ENCODE data around the gene ONECUT3.
"Not testable (repeated sequence)": the region's sequence is repeated elsewhere in the genome, so short reads cannot be mapped to it uniquely, and the experiment has no call there.

The ONECUT3 gene

DNA sequence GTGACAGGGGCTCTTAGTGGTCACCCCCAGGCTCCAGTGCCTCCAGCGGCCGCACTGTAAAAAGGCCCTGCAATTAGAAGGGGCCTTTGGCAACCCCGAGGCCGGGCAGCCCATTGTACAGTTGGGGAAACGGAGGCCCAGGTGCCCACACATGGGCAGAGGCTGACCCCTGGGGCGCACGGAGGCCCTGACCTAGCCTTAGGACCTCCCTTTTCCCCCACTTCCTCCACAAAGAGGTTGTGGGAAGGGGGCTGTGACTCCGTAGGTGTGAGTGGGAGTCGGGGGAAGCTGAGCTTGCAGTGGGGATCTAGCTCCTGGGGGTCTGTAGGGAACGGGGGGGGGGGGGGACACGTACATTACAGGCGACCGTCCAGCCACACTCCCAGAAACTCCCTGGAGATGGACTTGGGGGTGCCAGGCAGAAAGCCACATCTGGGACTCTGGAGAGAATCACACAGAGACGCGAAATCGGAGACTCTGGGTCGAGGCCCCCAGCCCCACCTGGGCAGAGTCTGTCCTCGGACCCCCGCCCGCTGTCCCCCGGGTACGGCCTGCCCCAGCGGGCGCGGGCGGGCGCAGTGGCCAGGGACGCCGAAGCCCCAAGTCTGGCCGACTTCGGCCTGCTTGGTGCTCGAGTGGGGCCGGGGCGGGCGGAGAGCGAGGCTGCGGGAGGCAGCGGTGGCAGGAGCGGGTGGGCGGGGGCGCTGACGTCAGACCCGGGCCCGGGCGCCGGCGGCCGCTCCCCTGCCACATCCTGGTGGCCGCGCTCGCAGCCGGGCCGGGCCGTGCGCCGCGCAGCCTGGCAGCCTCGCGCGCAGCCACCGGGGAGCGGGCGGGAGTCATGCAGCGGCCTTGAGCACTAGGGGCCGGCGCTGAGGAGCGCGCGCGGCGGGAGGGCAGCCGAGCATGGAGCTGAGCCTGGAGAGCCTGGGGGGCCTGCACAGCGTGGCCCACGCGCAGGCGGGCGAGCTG, at the start of gene ONECUT3:
TSS of gene ONECUT3 (plus strand) at position 750 of the 972 bp plus-strand sequence. CDS start at position 907, 157 bp downstream.
- no peaks in the 10 kb centered on the region for H3K36me3 ChIP-seq (ENCODE audit: insufficient read depth, low read length)
- H3K27me3 ChIP-seq (ENCODE audit: control insufficient read depth in 1 of 2, insufficient read depth in 2 of 2, low read length in 2 of 2): peaks cover 41 to 86% of the 10 kb centered on the region in 2 donors
- no peak within 1 kb of the TSS for H3K9ac ChIP-seq (ENCODE audit: low read length)
- no peak within 1 kb of the TSS for H3K27ac ChIP-seq (ENCODE audit: low read depth, low read length)
- no peaks in the 10 kb centered on the region for H3K9me3 ChIP-seq (ENCODE audit: low read length)
- no peaks in the 10 kb centered on the region for H3K4me1 ChIP-seq (ENCODE audit: insufficient read depth, low read length)
- no peak within 1 kb of the TSS for H3K4me3 ChIP-seq (ENCODE audit: low read depth in 1 of 2, low read length in 2 of 2)

DNA sequence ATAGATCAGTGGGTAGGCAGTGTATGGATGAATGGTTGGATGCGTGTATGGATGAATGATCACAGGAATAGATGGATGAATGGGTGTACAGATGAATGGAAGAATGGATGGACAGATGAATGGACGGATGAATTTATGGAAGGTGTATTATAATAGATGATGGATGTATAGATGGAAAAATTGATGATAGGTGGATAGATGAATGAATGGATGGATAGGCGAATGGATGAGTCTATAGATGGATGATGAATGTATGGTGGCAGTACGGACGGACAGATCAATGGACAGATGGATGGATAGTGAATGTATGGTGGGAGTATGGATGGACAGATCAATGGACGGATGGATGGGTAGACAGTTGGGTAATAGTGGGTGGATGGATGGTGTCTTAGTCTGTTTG, 49.0 kb upstream of the ONECUT3 start:
- Histone ChIP-seq H3K9ac (ENCODE audit: low read length) (no peak overlapping the region), H3K27ac (ENCODE audit: low read depth, low read length) (no peak overlapping the region), H3K9me3 (ENCODE audit: low read length) (no peaks in the 10 kb centered on the region), H3K4me3 (ENCODE audit: low read depth in 1 of 2, low read length in 2 of 2) (no peak overlapping the region), H3K4me1 (ENCODE audit: insufficient read depth, low read length) (no peaks in the 10 kb centered on the region), H3K27me3 (ENCODE audit: control insufficient read depth in 1 of 2, insufficient read depth in 2 of 2, low read length in 2 of 2) (peaks cover 0 to 27% of the 10 kb centered on the region in 2 donors), H3K36me3 (ENCODE audit: insufficient read depth, low read length) (no peaks in the 10 kb centered on the region)

DNA sequence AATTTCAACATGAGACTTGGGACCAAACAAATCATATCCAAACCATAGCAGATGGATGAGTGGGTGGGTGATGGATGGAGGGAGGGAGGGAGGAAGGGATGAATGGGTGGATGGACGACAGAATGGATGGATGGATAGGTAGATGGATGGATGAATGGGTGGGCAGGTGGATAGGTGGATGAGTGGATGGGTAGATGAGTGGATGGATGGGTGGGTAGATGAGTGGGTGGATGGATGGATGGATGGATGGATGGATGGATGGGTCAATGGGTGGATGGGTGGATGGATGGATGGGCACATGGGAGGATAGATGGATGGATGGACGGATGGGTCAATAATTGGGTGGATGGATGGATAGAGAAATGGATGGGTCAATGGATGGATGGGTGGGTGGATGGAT, 47.9 kb upstream of the ONECUT3 start:
- Histone ChIP-seq H3K9me3 (ENCODE audit: low read length) (no peaks in the 10 kb centered on the region), H3K4me1 (ENCODE audit: insufficient read depth, low read length) (no peaks in the 10 kb centered on the region), H3K4me3 (ENCODE audit: low read depth in 1 of 2, low read length in 2 of 2) (no peak overlapping the region), H3K27ac (ENCODE audit: low read depth, low read length) (no peak overlapping the region), H3K27me3 (ENCODE audit: control insufficient read depth in 1 of 2, insufficient read depth in 2 of 2, low read length in 2 of 2) (peaks cover 0 to 16% of the 10 kb centered on the region in 2 donors), H3K9ac (ENCODE audit: low read length) (no peak overlapping the region), H3K36me3 (ENCODE audit: insufficient read depth, low read length) (no peaks in the 10 kb centered on the region)

DNA sequence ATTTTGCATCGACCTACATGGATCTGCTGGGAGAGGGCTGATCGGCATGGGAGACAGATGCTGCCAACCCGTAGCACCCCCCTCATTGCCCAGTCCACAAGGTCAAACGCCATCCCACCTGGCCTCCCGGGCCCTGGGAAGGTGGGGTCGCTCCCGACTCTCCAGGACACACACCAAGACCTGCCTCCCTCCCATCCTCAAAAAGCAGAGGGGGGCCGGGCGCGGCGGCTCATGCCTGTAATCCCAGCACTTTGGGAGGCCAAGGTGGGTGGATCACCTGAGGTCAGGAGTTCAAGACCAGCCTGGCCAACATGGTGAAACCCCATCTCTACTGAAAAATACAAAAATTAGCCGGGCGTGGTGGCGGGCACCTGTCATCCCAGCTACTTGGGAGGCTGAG, 46.7 kb upstream of the ONECUT3 start:
- not testable (repeated sequence) for H3K27ac ChIP-seq (ENCODE audit: low read depth, low read length); H3K27me3 ChIP-seq (ENCODE audit: control insufficient read depth in 1 of 2, insufficient read depth in 2 of 2, low read length in 2 of 2); H3K9me3 ChIP-seq (ENCODE audit: low read length); H3K9ac ChIP-seq (ENCODE audit: low read length); H3K36me3 ChIP-seq (ENCODE audit: insufficient read depth, low read length); H3K4me3 ChIP-seq (ENCODE audit: low read depth in 1 of 2, low read length in 2 of 2); H3K4me1 ChIP-seq (ENCODE audit: insufficient read depth, low read length)

DNA sequence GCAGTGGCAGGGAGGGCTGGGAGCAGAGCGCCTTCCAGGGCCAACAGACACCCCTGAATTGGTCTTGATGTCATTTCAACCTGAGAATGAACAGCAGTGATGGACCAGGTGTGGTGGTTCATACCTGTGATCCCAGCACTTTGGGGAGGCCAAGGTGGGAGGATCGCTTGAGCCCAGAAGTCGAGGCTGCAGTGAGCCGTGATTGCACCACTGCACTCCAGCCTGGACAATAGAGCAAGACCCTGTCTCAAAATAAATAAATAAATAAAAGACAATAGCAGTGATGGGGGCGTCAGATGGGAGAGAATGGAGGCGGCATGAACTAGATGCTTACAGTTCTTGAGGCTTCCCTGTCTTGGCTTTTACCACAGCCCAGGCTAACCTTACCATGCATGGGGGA, 46.1 kb upstream of the ONECUT3 start:
- Histone ChIP-seq H3K4me3 (ENCODE audit: low read depth in 1 of 2, low read length in 2 of 2) (no peak overlapping the region), H3K27ac (ENCODE audit: low read depth, low read length) (no peak overlapping the region), H3K9ac (ENCODE audit: low read length) (no peak overlapping the region), H3K9me3 (ENCODE audit: low read length) (no peaks in the 10 kb centered on the region), H3K27me3 (ENCODE audit: control insufficient read depth in 1 of 2, insufficient read depth in 2 of 2, low read length in 2 of 2) (no peaks in the 10 kb centered on the region), H3K36me3 (ENCODE audit: insufficient read depth, low read length) (no peaks in the 10 kb centered on the region), H3K4me1 (ENCODE audit: insufficient read depth, low read length) (no peaks in the 10 kb centered on the region)

DNA sequence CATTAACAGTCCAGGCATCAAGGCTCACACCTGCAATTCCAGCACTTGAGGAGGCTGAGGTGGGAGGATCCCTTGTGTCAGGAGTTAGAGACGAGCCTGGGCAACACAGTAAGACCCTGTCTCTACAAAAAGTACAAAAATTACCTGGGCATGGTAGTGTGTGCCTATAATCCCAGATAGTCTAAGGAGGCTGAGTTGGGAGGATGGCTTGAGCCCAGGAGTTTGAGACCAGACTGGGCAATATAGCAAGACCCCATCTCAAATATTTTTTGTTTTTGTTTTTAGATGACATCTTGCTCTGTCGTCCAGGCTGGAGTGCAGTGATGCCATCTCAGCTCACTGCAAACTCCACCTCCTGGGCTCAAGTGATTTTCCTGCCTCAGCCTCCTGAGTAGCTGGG, 40.1 kb upstream of the ONECUT3 start:
- no peak overlapping the region for H3K4me3 ChIP-seq (ENCODE audit: low read depth in 1 of 2, low read length in 2 of 2)
- no peaks in the 10 kb centered on the region for H3K36me3 ChIP-seq (ENCODE audit: insufficient read depth, low read length)
- no peak overlapping the region for H3K27ac ChIP-seq (ENCODE audit: low read depth, low read length)
- H3K9me3 ChIP-seq (ENCODE audit: low read length): no peaks in the 10 kb centered on the region
- H3K27me3 ChIP-seq (ENCODE audit: control insufficient read depth in 1 of 2, insufficient read depth in 2 of 2, low read length in 2 of 2): peaks cover 6 to 25% of the 10 kb centered on the region in 2 donors
- H3K4me1 ChIP-seq (ENCODE audit: insufficient read depth, low read length): no peaks in the 10 kb centered on the region
- no peak overlapping the region for H3K9ac ChIP-seq (ENCODE audit: low read length)

GRCh38 chr19:1715540-1715939, 37.8 kb upstream of the ONECUT3 start:
- H3K27me3 ChIP-seq (ENCODE audit: control insufficient read depth in 1 of 2, insufficient read depth in 2 of 2, low read length in 2 of 2): peaks cover 14 to 48% of the 10 kb centered on the region in 2 donors
- H3K4me3 ChIP-seq (ENCODE audit: low read depth in 1 of 2, low read length in 2 of 2): no peak overlapping the region
- no peaks in the 10 kb centered on the region for H3K4me1 ChIP-seq (ENCODE audit: insufficient read depth, low read length)
- no peak overlapping the region for H3K27ac ChIP-seq (ENCODE audit: low read depth, low read length)
- no peaks in the 10 kb centered on the region for H3K36me3 ChIP-seq (ENCODE audit: insufficient read depth, low read length)
- H3K9me3 ChIP-seq (ENCODE audit: low read length): no peaks in the 10 kb centered on the region
- H3K9ac ChIP-seq (ENCODE audit: low read length): no peak overlapping the region

DNA sequence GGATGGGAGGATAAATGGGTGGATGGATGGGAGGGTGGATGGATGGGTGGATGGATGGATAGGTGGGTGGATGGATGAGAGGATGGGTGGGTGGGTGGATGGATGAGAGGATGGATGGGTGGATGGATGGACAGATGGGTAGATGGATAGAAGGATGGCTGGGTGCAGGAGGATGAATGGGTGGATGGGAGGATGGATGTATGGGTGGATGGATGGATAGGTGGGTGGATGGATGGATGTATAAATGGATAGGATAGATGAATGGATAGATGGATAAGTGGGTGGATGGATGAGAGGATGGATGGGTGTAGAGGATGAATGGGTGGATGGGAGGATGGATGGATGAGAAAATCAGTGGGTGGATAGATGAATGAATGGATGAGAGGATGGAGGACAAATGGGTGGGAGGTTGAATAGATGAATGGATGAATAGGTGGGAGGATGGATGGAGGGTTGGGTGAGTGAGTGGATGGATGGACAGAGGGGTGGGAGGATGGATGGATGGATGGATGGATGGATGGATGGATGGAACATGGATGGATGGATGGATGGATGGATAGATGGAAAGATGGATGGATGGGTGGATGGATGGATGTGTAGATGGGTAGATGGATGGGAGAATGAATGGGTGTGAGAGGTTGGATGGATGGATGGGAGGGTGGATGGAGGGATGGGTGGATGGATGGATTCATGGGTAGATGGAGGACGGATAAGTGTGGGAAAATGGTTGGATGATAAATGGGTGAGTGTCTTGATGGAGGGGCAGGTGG, 35.9 kb upstream of the ONECUT3 start:
- Histone ChIP-seq H3K27ac (ENCODE audit: low read depth, low read length) (no peak overlapping the region), H3K36me3 (ENCODE audit: insufficient read depth, low read length) (no peaks in the 10 kb centered on the region), H3K4me3 (ENCODE audit: low read depth in 1 of 2, low read length in 2 of 2) (no peak overlapping the region), H3K4me1 (ENCODE audit: insufficient read depth, low read length) (no peaks in the 10 kb centered on the region), H3K27me3 (ENCODE audit: control insufficient read depth in 1 of 2, insufficient read depth in 2 of 2, low read length in 2 of 2) (peaks cover 14 to 59% of the 10 kb centered on the region in 2 donors), H3K9me3 (ENCODE audit: low read length) (no peaks in the 10 kb centered on the region), H3K9ac (ENCODE audit: low read length) (no peak overlapping the region)

DNA sequence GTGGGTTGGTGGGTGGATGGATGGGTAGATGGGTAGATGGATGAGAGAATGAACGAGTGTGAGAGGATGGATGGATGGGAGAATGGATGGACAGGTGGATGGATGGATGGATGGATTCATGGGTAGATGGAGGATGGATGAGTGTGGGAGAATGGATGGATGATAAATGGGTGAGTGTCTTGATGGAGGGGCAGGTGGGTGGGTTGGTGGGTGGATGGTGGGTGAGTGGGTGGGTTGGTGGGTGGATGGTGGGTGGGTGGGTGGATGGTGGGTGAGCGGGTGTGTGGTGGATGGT, 35.4 kb upstream of the ONECUT3 start:
- H3K27me3 ChIP-seq (ENCODE audit: control insufficient read depth in 1 of 2, insufficient read depth in 2 of 2, low read length in 2 of 2): peaks cover 14 to 60% of the 10 kb centered on the region in 2 donors
- H3K9ac ChIP-seq (ENCODE audit: low read length): no peak overlapping the region
- no peak overlapping the region for H3K4me3 ChIP-seq (ENCODE audit: low read depth in 1 of 2, low read length in 2 of 2)
- no peak overlapping the region for H3K27ac ChIP-seq (ENCODE audit: low read depth, low read length)
- H3K36me3 ChIP-seq (ENCODE audit: insufficient read depth, low read length): no peaks in the 10 kb centered on the region
- no peaks in the 10 kb centered on the region for H3K4me1 ChIP-seq (ENCODE audit: insufficient read depth, low read length)
- H3K9me3 ChIP-seq (ENCODE audit: low read length): no peaks in the 10 kb centered on the region

- H3K36me3 ChIP-seq (ENCODE audit: insufficient read depth, low read length): no peaks in the 10 kb centered on the region
- H3K9ac ChIP-seq (ENCODE audit: low read length): no peak overlapping the region
- peaks cover 14 to 63% of the 10 kb centered on the region in 2 donors for H3K27me3 ChIP-seq (ENCODE audit: control insufficient read depth in 1 of 2, insufficient read depth in 2 of 2, low read length in 2 of 2)
- H3K4me3 ChIP-seq (ENCODE audit: low read depth in 1 of 2, low read length in 2 of 2): no peak overlapping the region
- H3K9me3 ChIP-seq (ENCODE audit: low read length): no peaks in the 10 kb centered on the region
- H3K27ac ChIP-seq (ENCODE audit: low read depth, low read length): no peak overlapping the region
- no peaks in the 10 kb centered on the region for H3K4me1 ChIP-seq (ENCODE audit: insufficient read depth, low read length)
These were observed 34.6 kb upstream of the ONECUT3 start for GRCh38 chr19:1718420-1719291.

DNA sequence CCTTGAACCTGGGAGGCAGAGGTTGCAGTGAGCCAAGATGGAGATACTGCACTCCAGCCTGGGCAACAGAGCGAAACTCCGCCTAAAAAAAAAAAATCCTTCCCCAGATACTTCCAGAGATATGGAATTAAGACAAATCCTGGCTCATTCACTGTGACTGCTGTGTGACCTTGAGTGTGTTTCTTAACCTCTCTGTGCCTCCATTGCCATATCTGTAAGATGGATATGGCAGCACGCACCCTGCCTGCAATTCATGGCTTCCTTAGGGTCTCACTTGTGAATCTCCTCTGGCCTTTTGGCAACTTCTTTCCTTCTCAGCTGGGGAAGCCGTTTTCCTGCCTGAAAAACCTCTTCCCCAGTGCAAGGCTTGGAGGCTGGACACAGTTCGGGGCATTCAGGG, 33.8 kb upstream of the ONECUT3 start:
- Histone ChIP-seq H3K27me3 (ENCODE audit: control insufficient read depth in 1 of 2, insufficient read depth in 2 of 2, low read length in 2 of 2) (peaks cover 14 to 65% of the 10 kb centered on the region in 2 donors), H3K27ac (ENCODE audit: low read depth, low read length) (no peak overlapping the region), H3K9me3 (ENCODE audit: low read length) (no peaks in the 10 kb centered on the region), H3K4me1 (ENCODE audit: insufficient read depth, low read length) (no peaks in the 10 kb centered on the region), H3K9ac (ENCODE audit: low read length) (no peak overlapping the region), H3K4me3 (ENCODE audit: low read depth in 1 of 2, low read length in 2 of 2) (no peak overlapping the region), H3K36me3 (ENCODE audit: insufficient read depth, low read length) (no peaks in the 10 kb centered on the region)
